ENCODE data around the gene OR9A2.
A peak's percentile ranks its signal among the peaks of the same experiment; 100 is the strongest.
"Not testable (repeated sequence)": the region's sequence is repeated elsewhere in the genome, so short reads cannot be mapped to it uniquely, and the experiment has no call there.

Gene OR9A2

GRCh38 chr7:143018931-143019330 is 8.0 kb downstream of the OR9A2 start:
- no peak for DNase-seq (ENCODE audit: low spot score)

- no peak for DNase-seq (ENCODE audit: low spot score)
Measured at GRCh38 chr7:143016996-143017395, 9.9 kb downstream of the OR9A2 start.

DNA sequence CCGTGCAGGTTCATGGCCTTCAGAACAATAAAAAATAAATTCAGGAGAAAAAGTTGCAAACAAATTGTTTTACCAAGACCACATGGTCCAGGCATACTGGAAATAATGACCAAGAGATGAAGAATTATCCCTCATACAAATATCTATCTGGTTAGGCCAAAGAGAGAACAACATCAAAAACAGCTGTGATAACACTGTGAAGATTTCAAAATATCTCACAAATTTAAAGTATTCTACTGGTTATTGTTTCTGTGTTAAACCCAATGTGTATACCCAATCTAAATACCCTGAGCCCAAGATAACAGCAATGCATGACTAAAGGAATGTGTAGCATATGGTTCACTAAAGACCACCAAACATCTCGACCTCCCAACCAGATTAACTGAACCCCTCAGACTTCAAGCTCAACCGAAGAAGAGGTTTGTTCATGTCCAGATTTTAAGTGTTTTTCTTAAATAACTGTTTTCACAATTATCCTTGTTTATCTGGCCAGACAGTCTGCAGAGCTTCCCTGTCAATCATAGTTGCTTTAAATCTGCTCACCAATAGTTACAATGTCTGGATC is 10.9 kb downstream of the OR9A2 start:
- DNase-seq (ENCODE audit: low spot score) = no peak

DNA sequence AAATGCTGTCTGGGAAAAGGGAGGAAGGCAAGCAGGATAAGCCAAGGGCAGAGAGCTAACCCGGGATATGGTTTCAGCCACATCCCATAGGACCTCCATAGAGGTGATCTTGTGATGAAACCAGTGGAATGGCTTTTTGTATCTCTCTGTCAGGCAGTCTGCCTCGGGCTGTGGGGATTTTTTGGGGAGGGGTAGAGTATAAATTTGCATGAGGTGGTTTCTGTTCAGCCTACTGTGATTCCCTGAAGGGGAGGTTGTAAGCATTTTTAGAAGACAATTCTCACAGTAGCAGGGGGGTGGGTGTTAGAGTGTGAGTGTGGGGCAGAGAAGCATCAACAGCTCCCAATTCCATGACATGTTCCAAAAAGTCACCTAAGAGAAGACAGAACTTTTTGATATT is 11.8 kb downstream of the OR9A2 start:
- DNase-seq (ENCODE audit: low spot score) = no peak

GRCh38 chr7:143013893-143014292 is 13.0 kb downstream of the OR9A2 start:
- DNase-seq (ENCODE audit: low spot score) = no peak

- DNase-seq (ENCODE audit: low spot score) = no peak
Measured at GRCh38 chr7:143013473-143013872, 13.5 kb downstream of the OR9A2 start.

DNA sequence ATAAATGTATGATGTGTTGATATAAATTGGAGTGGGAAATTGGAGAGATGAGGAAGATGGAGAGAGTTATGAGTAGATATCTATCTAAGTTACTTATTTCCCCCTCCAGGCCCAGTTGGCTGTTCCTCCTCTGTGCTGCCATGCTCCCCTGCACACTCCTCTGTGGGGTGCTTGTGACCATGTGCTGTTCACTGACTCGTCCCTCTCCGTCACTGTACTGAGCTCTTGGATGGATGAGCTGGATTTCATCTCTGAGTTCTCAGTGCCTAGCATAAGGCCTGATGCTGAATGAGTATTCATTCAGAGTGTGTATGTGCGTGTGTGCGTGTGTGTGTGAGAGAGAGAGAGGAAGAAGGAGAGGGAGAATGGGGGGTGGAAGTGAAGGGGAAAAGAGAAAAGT is 14.5 kb downstream of the OR9A2 start:
- no peak for DNase-seq (ENCODE audit: low spot score)

GRCh38 chr7:143012001-143012400 is 14.9 kb downstream of the OR9A2 start:
- no peak for DNase-seq (ENCODE audit: low spot score)

DNA sequence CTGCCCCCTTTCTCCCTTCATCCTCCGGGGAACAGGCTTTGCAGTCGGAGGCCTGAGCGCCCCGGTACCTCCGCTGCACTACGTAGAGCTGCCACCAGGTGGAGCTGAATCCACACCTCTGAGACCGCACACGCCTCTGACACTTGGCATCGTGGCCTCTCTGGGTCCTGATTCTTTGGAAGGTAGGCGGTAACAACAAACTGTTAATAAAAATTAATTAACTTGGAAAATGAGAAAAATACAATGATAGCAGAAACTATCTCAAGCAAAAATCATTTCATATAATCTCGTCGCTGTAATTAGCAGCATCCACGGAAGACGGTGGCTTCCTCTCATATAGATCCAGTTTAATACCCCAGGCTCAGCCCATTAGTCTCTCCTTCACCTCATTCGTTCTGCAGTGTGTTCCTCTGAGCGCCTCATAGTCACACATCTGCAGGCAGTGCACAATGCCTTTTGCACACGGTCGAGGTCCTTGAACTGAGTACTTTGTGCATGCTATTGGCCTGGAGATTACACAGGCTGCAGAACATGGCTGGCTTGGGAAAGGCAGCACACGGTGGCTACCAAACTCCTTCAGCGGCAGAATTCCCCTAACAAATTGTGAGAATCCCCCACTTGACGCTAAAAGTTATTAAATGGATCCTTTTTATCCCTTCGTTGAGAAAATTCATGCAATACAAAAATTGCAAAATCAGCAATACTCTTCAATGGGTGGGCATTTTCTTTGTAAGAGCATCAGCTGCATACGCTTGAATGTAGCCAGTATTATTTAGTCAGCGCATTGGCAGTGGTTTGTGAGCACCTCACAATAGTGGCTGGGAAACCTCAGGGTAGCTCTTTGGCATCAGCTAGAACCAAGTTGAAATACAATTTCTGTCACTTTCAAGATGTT is 18.7 kb downstream of the OR9A2 start:
- DNase-seq (ENCODE audit: low spot score) = peak; percentile 72

DNA sequence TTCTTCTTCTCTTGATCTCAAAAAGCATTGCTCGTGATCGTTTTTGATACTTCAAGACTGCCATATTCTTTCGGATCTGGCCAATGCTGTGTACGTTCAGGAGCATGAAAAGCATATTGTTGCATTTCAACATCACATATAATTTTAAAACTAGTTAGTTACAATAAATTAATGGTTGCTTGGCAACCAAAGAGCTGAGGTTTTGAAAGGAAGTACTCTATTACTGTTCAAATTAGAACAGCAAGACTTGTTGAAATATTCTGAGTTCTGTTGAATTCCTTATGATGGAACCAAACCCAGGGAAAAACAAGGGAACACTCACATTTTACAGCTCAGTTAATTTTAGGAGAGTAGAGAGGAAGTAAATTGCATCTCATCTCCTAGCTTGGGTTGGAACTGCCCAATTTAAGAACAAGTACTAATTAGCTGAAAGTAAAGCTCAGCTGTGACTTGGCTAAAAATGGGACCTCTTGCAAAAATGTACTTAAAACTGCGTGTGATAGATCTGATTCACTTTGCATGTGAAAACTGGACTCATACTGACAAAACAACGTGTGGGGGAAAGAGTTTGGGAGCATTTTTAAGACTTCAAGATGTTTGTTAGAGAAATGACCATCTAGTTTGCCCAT is 21.2 kb downstream of the OR9A2 start:
- DNase-seq (ENCODE audit: low spot score) = no peak

- DNase-seq (ENCODE audit: low spot score) = peak; percentile 33
Measured at GRCh38 chr7:143003393-143004051, 23.4 kb downstream of the OR9A2 start.

- DNase-seq (ENCODE audit: low spot score) = no peak
Measured at GRCh38 chr7:143002898-143003297, 24.0 kb downstream of the OR9A2 start.

DNA sequence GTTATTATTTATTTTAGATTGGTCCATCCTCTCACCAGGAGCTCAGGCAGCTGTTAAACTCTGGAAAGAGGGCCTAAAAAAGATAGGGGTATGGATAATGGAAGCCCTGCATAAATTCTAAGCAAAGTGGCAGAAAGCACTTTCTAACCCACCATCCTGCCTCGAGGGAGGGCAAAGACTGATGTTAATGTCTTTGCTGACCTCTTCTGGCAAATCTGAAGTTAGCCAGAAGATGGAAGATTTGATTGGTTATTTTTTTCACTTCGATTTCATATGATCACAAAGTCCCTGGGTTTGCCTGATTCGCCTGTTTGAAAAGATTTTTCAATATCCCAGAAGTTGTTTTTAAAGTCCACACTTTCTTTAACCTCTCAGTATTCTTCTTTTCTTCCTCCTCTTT is 24.8 kb downstream of the OR9A2 start:
- DNase-seq (ENCODE audit: low spot score) = no peak

DNA sequence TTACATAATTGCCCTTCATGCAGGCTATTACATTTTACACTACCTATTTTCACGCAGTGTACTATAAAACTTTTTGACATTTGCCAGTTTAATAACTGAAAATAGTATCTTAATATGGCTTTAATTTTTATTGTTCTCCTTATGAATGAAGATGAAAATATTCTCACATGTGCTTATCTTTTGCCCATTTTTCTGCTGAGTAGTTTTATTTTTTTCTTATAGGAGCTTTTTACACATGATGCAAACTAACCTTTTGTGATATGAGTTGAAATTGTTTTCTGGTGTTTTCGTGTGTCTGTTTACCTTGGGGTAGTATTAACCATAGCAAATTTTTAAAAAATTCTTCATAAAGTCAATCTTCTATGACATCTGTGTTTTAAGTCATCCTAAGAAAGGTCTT is 26.3 kb downstream of the OR9A2 start:
- DNase-seq (ENCODE audit: low spot score) = no peak

- DNase-seq (ENCODE audit: low spot score) = no peak
Measured at GRCh38 chr7:142999793-143000192, 27.1 kb downstream of the OR9A2 start.

GRCh38 chr7:142998966-142999365 is 28.0 kb downstream of the OR9A2 start:
- DNase-seq (ENCODE audit: low spot score) = no peak

GRCh38 chr7:142997456-142997989 is 29.4 kb downstream of the OR9A2 start:
- no peak for DNase-seq (ENCODE audit: low spot score)

DNA sequence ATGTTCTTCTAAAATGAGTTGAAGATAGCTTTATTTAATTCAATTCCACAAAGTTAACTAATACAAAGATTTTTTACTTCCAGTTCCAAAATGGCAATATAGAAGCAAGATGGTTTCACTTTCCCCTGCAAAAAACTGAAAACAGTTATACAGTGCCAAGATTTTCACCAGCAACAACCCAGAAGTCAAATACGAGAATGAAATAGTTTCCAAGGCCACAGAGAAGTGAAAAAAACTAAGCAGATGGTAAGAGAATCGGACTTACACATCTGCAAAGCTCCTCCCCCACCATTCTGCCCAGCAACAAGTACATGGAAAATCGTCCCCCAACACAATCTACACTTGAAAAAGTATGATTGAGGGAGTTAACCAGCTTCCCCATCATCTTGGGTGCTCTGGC is 34.5 kb downstream of the OR9A2 start:
- DNase-seq (ENCODE audit: low spot score) = no peak

GRCh38 chr7:142984297-142984696 is 42.6 kb downstream of the OR9A2 start:
- DNase-seq (ENCODE audit: low spot score) = no peak

- no peak for DNase-seq (ENCODE audit: low spot score)
Measured at GRCh38 chr7:142983825-142984224, 43.1 kb downstream of the OR9A2 start.

DNA sequence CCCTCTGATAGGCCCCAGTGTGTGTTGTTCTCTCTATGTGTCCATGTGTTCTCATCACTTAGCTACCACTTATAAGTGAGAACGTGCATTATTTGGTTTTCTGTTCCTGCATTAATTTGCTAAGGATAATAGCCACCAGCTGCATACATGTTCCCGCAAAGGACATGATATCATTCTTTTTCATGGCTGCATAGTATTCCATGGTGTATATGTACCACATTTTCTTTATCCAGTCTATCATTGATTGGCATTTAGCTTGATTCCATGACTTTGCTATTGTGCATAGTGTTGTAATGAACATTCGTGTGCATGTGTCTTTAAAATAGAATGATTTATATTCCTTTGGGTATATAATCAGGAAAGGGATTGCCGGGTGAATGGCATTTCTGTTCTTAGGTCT is 48.5 kb downstream of the OR9A2 start:
- DNase-seq (ENCODE audit: low spot score) = not testable (repeated sequence)

Measured in pons (tissue), 1 donor.